SKM-1 (cell line): ENCODE measurements around the gene TTC28.

Experiments used
- DNase-seq: peaks from one replicate; lab custom pipeline; 2025; ENCODE audit not compliant: unreplicated experiment; lab: John Stamatoyannopoulos, UW

The TTC28 gene

DNA sequence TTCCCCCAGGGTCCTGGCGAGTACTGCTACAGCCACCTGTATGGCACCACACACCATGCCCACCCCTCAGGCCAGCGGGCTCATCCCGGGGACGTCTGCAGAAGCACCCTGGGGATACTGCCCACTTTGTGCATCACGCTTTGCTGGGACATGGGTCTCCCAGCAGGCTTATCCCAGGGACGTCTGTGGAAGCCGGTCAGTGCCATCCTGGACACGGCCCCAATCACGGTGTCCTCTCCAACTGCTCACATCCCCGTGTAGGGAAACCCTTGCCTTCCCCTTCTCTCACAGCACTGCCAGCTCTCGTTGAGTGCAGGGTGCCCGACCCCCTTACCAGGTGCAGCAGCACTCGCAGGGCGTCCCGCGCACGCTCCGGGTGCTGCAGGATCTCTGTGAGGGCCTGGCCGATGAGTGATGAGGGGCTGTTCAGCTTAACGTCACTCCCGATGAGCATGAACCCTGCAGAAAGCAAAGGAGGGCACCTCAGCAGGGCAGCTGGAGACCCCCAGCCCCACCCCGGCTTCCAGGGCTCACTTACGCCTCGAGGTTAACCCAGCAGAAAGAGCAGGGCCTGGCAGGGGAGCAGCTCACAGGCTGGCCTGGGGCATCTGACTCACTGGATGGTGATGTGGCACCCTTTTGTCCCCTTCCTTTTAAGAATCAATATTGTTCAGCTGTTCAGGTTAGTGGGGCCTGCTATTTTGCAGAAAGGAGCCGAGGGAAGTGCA lies 683.7 kb downstream of the TTC28 start:
- no peak for DNase-seq

DNA sequence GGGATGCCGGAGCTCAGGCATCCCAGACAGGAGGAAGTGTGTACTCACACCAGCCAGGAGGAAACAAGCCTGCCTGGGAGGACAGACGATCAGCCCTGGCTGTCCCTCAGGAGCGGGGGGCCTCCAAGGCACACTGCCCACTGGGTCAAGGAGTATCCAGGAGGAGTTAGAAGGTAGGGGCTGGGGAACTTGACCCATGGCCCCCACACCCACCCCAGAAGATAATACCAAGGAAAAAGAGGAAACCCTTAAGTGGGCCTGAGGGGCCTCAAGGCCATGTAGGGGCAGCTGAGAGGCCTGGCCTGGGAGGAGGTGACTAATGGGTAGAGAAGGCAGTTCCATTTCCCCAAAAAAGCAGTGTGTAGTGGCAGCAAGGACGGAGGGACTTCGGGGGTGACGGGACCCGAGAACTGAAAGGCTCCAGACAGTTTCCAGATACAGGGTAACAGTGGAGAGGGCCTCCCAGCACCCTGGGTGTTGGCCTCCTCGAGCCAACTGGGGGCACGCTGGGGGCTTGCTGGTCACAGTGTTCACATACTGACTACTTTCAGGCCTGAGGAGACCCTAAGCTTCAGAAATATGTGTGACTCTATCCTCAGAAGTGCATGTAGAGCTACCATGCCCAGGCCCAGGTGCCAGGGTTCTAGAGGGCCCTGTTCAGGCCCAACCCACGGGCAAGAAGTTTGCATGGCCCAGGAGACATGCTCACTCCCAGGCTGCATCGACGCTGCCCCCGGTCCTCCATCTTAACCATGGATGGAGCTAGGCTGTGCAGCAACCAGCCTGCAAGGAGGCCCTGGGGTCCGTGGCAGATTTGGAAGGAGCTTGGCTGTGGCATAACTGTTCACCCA lies 684.9 kb downstream of the TTC28 start:
- no peak for DNase-seq

DNA sequence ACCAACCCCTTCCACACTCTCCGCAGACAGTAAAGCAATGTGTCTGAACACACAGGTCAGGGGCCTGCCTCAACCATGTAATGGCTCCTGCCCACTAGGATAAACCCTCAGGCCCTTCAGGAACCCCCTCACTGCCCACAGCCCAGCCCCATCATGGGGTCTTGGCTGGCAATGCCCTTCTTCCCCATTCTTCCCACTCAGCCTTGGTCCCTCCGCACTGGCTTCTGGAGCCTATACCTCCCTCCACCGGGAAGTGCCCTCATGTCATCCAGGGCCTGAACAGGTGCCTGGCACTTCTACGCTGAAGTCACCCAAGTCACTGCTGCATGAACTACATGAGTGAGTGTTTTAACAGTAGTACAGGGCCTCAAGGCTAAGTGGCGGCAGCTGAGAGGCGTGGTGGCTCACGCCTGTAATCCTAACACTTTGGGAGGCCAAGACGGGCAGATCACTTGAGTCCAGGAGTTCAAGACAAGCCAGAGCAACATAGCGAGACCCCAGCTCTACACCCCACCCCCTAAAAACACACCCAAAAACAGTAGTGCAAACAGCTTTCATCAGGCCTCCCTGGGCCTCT lies 685.8 kb downstream of the TTC28 start:
- no peak for DNase-seq

DNA sequence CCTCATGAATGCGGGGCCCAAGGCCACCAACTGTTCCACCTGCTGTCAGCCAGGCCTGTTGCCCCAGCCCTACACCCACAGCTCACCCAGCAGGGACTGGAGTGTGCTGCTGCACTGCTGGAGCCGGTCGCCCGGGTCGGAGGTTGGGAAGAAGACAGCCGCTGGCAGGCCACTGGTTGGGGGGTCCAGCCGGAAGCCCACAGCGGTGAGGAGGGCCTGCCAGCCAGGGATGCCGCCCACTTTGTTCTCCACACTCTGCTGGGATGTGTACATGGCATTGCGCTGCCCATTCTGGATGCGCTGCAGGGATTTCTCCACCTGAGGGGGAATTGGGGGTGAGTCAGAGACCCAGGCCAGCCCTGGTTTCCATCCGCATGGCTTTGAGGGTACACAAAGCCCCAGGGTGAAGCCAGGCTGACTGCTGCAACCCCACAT lies 686.4 kb downstream of the TTC28 start:
- no peak for DNase-seq

DNA sequence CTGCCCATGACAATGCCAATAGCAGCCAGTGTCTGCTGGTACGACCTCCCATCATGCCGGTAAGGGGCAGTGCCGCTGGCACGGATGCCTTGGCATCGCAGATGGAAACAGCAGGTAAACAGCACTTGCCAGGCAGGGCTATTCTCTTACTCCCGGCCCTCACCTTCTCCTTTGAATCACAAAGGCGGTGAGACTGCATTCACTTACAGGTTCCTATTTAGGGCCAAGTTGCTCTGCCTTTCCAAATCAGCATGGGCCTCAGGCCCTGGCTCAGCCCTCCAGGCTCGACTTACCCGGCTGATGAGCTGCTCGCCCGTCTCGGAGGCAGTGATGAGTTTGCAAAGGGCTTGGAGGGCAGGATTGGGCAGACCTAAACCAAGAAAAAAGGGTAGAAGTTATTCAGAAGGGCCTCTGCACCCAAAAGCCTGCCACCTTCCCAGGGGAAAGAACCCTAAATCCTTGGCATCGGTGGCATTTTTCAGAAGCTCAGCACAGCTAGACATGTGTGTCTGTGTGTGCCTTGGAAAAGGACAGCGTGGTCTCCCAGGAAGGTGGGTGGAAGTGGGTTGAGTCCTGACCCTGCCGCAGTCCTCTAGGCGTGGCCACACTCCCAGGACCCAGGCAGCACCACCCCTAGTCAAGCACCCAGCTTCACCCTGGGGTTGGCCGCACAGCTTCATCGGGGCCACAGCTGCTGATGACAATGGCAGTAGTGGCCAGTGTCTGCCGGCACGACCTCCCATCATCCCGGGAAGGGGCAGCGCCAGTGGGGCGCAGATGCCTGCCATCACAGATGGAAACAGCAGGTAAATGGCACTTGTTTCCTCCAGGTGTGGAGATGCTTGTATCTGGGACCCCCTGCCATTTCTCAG lies 687.1 kb downstream of the TTC28 start:
- no peak for DNase-seq

DNA sequence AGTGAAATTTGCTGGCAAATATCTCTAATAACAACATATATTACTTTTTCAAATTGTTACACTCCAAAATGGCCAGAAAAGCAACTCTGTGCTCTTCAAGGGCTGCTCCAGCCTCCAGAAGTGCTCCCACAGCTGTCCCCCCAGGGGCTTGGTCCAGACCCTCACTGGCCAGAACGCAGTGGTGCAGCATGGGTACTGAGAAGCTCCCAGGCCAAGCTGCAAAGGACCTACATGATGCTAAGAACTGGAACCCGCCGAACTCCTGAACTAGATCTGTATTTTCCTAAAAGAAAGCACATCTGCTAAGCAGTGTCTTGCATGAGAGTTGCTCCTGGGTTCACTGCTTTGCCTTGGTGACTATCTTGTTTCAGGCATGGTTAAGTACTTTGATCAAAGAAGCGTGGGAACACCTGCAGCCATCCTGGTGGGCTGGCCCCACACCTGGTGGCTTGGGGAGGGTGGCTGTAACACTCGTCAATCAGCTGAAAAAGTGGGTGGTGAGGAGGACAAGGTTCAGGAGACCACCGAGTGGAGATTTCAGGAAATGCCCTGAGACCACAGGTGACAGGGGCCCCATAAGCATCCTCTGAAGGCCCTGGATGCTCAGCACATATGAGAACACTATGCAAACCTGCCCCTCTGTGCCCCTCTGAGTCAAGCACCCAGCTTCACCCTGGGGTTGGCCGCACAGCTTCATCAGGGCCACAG lies 687.9 kb downstream of the TTC28 start:
- no peak for DNase-seq

DNA sequence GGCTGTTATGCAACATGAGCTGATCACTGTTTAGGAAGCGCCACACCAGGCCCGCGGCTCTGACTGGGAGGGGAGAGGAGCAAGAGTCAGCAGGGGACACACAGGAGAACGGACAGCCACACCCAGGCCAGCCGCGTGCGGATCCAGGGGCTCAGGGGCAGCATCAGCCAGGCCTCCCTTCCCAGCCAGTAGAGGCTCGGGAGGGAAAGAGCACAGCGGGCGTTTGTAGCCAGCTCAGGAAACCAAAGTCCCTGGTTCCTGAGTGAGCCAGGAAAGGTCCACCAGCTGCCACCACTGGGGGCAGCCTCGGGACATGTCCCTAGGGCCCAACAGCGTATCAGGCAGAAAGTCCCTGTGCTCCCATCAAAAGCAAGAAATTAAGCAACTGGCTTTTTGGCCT lies 688.8 kb downstream of the TTC28 start:
- DNase-seq, result no peak

DNA sequence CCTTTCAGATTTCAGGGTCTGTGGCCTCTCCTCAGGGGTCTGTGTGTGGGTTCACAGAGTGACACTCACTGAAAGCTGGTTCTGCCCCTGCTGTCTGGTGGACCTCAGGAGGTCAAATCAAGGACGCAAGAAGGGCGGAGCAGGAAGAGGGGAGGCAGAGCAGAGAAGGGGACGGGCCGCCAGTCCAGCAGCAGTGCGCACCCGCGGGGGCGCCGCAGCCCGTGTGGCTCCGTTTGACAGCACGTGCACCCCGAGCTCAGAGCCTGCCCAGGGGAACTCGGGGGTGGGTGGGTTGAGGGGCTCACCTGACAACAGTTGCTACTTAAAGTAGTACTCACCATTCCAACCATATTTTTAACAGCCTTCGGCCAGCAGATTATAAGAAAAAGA lies 689.2 kb downstream of the TTC28 start:
- no peak for DNase-seq

DNA sequence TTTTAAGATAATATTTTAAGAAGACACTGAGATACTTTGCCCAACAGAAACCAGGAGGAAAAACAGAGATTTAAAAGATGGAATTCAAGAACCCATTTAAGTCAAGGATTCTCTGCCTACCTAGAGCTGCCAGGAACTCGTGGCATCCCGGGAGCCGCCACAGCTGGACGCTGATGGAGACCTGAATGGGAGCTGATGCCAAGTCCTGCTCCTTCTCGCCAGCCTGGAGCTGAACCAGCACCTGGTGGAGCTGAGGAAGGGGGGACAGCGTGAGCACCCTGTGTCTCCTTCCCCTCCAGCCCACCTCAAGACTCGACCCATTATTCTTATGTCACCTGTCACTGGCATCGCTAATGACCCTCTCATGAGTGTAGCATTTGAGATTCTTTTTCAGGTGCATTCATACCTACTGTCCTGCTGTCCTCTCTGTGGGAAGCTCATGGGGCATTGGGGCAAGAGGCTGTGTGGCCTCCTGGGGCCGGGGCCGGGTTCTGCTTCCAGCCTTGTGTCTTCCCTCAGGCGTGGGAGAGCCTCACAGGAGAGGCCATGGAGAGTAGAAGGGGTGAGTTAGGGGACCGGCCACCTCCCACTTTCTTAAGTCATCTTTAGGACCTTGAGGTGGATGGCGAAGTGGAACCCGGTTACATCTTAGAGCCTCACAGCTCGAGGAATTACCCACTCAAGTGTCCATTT lies 689.7 kb downstream of the TTC28 start:
- no peak for DNase-seq

DNA sequence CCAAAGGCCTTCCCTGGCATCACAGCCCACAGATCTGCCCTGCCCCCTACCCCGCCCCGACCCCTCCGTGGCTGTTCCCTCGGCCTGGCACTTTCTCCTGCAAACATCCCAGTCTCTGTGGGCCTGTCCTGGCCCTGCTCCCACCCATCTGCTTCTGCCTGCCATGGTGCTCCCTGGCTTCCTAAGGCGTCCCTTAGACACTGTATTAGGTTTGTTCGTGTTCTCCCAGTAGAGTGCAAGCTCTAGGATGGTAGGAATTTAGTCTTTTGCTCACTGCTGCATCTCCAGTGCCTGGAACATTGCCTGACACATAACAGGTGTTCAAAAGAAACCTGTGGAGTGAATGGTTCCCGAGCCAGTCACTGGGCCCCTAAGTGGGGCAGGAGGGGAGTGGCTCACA lies 690.9 kb downstream of the TTC28 start:
- DNase-seq, result no peak

DNA sequence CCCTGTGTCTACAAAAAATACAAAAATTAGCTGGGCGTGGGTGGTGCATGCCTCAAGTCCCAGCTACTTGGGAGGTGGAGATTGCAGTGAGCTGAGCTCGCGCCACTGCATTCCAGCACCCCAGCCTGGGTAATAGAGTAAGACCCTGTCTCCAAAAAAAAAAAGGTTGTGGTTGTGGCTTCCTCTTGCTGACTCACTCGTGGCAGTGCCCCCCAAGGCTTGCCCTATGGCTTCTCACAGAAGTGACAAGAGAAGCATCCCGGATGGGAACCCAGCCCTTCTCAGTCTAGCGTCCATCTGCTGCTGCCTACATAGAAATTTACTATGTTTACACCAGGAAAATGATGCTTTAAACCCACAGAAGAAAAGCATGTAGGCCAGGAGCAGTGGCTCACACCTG lies 692.1 kb downstream of the TTC28 start:
- no peak for DNase-seq

DNA sequence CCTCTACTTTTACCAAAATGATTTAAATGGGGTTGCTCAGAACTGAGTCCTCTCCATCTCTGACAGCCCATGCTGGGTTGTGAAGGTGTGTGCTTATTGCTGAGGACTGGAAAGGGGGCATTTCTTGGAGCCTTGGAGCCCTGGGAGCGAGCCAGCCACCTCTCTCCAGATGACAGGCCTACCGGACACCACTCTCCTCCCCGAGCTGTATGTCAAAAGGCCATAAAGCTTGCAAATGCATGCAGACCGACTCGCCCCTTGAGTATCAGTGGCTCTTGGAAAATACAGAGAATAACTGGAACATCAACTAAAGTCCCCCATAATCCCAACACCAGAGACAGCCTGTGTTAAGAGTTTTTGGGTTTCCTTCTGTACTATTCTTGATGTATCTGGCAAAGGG lies 692.7 kb downstream of the TTC28 start:
- DNase-seq, result no peak

DNA sequence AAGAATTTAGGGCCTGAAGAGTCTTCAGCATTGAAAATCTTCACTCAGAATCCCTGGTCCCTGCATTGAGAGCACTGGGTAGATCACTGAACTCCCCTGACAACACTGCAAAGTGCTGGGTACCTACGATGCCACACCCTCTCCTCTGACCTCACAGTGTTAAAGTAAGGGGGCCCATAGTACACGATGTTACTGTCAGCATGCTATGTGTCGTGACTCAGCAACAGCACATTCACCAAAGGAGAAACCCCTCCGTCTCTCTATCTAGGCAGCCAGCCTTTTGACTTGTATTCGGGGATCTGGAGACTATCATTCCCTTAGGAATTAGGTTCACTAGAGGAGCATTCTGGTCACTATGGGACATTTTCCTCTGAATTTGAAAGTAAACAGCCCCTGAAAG lies 693.2 kb downstream of the TTC28 start:
- DNase-seq, result no peak

DNA sequence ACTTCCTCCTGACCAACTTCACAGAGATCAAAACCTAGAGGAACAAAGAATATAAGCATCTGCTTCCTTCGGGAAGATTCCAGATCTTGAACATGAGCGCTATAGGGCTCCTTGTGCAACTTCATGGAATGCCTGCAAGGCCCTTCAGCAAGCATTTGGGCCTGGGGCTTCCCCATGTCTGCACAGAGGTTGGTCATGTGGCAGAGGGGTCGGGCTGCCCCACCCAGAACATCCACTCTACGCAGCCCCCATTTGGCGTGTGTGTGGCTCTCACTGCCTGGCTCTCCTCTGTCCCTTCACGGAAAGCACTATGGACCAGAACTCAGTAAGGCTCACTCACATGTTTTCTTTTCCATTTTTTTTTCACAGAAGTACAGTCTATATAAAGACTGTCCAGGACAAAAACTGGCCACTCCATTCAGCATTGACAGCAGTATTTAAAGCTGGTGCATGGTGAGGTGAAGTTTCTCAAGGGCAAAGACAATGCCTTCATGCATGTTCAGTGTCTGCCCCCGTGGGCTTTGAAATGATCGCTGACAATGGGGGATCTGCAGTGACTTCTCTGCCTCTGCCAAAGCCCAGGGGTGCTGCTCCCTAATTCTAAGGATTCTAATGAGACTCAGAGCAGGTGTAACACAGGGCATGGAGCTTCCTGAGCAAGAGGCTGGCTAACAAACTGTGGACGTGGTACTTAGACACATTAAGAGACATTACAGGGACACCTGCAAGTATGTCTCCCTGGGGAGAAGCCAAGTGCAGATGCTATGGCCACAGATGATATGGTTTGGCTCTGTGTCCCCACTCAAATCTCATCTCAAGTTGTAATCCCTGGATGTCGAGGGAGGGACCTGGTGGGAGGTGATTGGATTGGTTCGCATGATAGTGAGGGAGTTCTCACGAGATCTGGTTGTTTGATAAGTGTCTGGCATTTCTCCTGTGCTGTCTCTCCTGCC lies 694.0 kb downstream of the TTC28 start:
- no peak for DNase-seq

DNA sequence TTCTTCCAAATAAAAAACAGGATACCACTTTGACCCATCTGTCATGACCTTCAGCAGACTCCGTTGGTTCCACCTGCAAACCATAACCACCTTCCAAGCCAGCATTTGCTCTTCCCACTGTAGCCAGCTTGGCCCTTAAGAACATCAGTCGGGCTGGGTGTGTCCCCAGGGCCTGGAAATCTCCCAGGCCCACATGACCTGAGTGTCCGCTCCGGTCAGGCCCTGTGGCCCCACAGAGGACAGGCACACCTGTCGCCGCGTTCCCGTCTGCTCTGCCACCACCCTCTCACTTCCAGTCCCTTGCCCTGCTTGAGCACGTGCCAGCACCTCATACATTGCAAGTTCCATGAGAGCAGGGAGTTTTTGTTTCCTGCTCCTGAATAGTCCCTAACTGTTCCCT lies 694.9 kb downstream of the TTC28 start:
- DNase-seq, result no peak

DNA sequence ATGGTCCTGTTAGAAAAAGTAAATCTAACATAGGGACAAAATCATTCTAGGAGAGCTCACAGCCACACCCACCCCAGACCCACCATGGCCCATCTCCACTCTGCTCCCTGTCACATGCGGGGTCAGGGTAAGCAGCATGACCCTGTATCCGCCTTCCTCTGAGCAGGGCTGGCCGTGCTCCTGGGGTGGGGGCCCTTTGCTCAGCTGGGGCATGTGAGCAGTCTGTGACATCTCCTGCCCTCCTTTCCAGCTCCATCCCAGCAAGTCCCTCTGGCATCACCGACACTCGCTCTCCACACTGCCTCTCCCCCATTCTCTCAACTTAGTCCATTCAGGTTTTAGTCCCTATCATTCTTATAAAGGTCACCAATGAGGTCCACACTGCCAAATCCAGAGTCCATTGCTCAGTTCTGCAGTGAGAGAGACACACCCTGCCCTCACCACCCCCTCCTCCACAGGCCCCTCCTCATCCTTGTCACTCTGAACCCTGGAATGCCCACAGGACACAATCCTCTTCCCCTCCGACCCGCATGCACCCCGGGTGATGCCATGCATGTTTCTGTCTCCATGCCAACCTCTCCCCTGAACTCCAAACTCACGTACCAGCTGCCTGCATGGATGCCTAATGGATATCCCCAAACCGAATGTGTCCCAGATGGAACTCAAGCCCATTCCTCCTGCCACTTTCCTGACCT lies 695.5 kb downstream of the TTC28 start:
- no peak for DNase-seq

DNA sequence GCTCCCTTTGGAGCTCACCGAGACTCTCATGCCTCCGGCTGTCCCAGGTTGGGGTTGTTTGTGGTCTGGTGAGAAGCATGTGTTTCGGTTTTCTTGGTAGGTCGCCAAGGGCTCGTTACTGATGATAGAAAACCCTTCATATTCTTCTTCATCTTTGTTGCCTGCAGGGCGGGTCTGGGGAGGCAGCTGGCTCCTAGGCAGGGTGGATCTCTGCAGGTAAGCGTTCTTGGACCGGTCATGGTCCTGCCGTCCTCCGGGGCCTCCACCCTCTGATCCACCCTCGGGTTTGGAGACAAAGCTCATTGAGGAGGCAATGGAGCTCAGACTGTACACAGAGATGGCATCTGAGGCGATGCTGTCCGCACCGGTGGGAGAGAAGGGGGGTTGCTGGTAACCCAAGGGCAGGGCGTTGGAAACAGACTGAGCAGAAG lies 696.3 kb downstream of the TTC28 start:
- DNase-seq, result no peak

DNA sequence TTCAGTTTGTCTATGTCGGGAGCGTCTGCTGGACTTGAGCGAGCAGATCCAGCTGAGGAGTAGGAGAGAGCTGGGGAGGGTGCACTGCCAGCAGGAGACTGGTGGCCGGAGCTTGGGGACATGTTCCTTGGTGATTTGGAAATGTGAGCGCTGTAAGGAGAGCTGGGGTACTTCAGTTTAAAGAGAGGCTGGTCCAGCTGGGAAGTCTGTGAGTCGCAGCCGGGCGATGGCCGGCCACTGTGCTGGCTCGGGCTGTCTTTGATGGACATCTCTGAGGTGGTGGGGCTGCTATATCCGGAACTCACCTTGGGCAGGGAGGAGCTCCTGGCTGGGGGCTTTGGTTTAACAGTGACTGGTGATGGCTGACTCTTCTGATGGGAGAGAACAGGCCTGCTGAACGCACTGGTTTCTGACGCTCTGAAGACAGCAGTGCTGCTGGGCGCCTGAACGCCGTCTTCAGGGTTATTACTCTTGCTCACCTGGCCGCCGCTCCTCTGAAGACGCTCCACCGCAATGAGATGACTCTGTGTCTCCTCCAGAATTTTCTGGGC lies 696.9 kb downstream of the TTC28 start:
- no peak for DNase-seq
